DND-41 (cell line): ENCODE measurements around the gene APOBEC4.

Source experiments
- ATAC-seq: fragments of 200-7000 bp; cut with Tn5 transposase; 3 replicates; pipeline ENCODE4 v1.9.1; 2021; ENCODE audit warnings: low read depth; ENCODE audit not compliant: insufficient read depth
- DNase-seq: peaks from one replicate; pipeline ENCODE4 v3.0.0-alpha.2; 2020
- H2AFZ ChIP-seq: 2 replicates; pipeline ENCODE4 v1.6.0; 2012; ENCODE audit warnings: low read depth, low read length
- H3K27ac ChIP-seq: 2 replicates; pipeline ENCODE4 v1.5.1; 2012; ENCODE audit warnings: low read length, inconsistent platforms
- H3K27me3 ChIP-seq: fragments of 200-600 bp; sonication (generic); 2 replicates; pipeline ENCODE4 v1.6.0; 2012; ENCODE audit warnings: low read length, mild to moderate bottlenecking, inconsistent platforms; ENCODE audit not compliant: insufficient read depth, poor library complexity
- H3K36me3 ChIP-seq: 2 replicates; pipeline ENCODE4 v1.5.1; 2012; ENCODE audit warnings: low read length, inconsistent platforms; ENCODE audit not compliant: insufficient read depth
- H3K4me1 ChIP-seq: 2 replicates; pipeline ENCODE4 v1.5.1; 2012; ENCODE audit warnings: mild to moderate bottlenecking, low read length; ENCODE audit not compliant: insufficient read depth
- H3K4me2 ChIP-seq: 2 replicates; pipeline ENCODE4 v1.6.0; 2012; ENCODE audit warnings: mild to moderate bottlenecking, moderate library complexity, low read length, inconsistent platforms; ENCODE audit not compliant: insufficient read depth
- H3K4me3 ChIP-seq, 2 experiments: fragments of 200-600 bp in 1 of 2; shearing (Covaris generic) in 1 of 2; 2 replicates each; pipeline ENCODE4 v1.5.1; 2012 to 2016; ENCODE audit warnings: inconsistent platforms in 2 of 2, low read length in 2 of 2, mild to moderate bottlenecking in 2 of 2, low read depth in 1 of 2, moderate library complexity in 1 of 2
- H3K79me2 ChIP-seq: 2 replicates; pipeline ENCODE4 v1.6.0; 2012; ENCODE audit warnings: low read length, inconsistent platforms; ENCODE audit not compliant: insufficient read depth
- H3K9ac ChIP-seq: 2 replicates; pipeline ENCODE4 v1.6.0; 2012; ENCODE audit warnings: low read depth, mild to moderate bottlenecking, inconsistent platforms, low read length, moderate library complexity
- H3K9me3 ChIP-seq: 2 replicates; pipeline ENCODE4 v1.5.1; 2012; ENCODE audit warnings: low read length, moderate library complexity, mild to moderate bottlenecking, inconsistent platforms; ENCODE audit not compliant: insufficient read depth, severe bottlenecking
- H4K20me1 ChIP-seq: 2 replicates; pipeline ENCODE4 v1.6.0; 2012; ENCODE audit warnings: low read length; ENCODE audit not compliant: insufficient read depth
- EZH2 ChIP-seq: IDR thresholded peaks from 3 replicates; pipeline ENCODE4 v1.6.1; 2012; ENCODE audit warnings: borderline replicate concordance, low read depth, mild to moderate bottlenecking, moderate library complexity, low read length, inconsistent platforms; ENCODE audit not compliant: severe bottlenecking
- TF ChIP-seq, protein P1 (sequence below): IDR thresholded peaks from 2 replicates; pipeline ENCODE4 v1.5.1; 2012; ENCODE audit warnings: borderline replicate concordance, low read length, moderate library complexity, mild to moderate bottlenecking; ENCODE audit not compliant: poor library complexity, severe bottlenecking; ENCODE audit errors: extremely low read depth

Gene APOBEC4

DNA sequence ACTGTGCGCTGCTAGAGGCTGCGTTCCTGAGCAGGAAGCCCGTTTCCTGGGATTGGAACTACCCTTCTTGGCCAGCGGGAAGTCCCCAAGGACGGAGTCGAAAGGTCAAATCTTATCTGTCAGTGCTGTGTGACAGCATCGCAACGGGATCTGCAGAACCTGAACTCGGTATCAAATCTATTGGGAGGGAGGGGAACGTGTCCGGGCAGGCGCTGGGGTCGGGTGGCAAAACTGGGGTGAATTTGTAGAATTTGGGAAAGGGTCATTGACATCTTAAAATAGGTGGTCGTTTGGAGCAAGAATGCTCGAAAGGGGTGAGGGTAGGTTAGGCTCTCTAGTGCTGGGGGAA lies 16.8 kb downstream of the APOBEC4 start:
- Histone ChIP-seq H3K27me3 (peaks cover 3% of the 10 kb centered on the region), H3K79me2 (peaks cover 42% of the 10 kb centered on the region), H3K9me3 (no peaks in the 10 kb centered on the region), H3K36me3 (peaks cover 17% of the 10 kb centered on the region), H3K27ac (peak overlapping the region; percentile 75; the same call in 1 of the 2 replicates), H3K4me2 (peak overlapping the region; percentile 96), H4K20me1 (peaks cover 20% of the 10 kb centered on the region; the same call in 1 of the 2 replicates), H2AFZ (peak overlapping the region; percentile 92), H3K4me3 (peak overlapping the region; percentile 96 to 99; a peak in 3 of 4 replicates), H3K4me1 (peaks cover 40% of the 10 kb centered on the region), H3K9ac (peak overlapping the region; percentile 95)
- TF ChIP-seq EZH2, result peak; percentile 54
- TF ChIP-seq, protein P1, sequence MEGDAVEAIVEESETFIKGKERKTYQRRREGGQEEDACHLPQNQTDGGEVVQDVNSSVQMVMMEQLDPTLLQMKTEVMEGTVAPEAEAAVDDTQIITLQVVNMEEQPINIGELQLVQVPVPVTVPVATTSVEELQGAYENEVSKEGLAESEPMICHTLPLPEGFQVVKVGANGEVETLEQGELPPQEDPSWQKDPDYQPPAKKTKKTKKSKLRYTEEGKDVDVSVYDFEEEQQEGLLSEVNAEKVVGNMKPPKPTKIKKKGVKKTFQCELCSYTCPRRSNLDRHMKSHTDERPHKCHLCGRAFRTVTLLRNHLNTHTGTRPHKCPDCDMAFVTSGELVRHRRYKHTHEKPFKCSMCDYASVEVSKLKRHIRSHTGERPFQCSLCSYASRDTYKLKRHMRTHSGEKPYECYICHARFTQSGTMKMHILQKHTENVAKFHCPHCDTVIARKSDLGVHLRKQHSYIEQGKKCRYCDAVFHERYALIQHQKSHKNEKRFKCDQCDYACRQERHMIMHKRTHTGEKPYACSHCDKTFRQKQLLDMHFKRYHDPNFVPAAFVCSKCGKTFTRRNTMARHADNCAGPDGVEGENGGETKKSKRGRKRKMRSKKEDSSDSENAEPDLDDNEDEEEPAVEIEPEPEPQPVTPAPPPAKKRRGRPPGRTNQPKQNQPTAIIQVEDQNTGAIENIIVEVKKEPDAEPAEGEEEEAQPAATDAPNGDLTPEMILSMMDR, result no peak
- no peak for ATAC-seq
- no peak for DNase-seq

DNA sequence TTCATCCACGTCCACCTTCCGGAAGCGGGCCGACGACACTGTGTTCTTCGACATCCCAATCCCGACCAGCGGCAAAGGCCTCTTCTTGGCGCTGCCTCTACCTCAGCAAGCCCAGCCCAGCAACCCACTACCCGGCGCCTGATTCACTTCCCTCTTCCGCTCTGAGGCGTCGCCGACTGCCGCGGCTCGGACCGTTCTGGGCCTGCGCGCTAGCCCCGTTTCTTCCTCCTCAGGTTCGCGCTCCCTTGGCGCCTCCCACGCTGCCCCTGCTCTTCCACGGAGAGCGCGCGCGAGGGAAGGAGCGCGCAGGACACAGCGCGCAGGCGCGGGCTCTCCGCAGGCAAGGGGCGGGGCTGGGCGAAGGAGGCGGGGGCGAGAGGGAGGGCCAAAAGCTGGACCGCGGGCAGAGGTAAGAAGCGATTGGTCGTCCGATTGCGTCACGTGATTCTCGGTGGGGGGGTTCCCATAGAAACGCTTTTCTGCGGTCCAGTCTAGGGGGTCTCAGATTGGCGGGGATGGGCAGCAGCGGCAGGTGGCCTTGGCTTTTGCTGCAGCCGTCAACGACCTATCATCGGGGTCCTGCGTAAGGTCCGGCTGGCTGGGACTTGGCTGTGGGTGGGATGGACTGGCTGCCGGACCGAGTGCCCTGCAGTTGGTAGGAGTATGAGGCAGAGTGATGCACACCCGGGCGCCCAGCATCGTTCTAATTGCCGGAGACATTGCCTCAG lies 17.3 kb downstream of the APOBEC4 start, which contains the start of gene ARPC5:
ARPC5 (minus strand) TSS at position 178 of the 728 bp plus-strand sequence; CDS start at position 54, 124 bp downstream.
- TF ChIP-seq, protein P1, result no peak
- no peak for TF ChIP-seq EZH2
- H2AFZ ChIP-seq, result peak within 1 kb of the TSS; percentile 92
- DNase-seq (peak; percentile 95), ATAC-seq (peak; percentile 89)
- peaks cover 42% of the 10 kb centered on the region for H3K4me1 ChIP-seq
- H4K20me1 ChIP-seq, result peaks cover 22% of the 10 kb centered on the region
- peak within 1 kb of the TSS; percentile 96 to 99 for H3K4me3 ChIP-seq
- H3K4me2 ChIP-seq, result peak within 1 kb of the TSS; percentile 96
- peaks cover 48% of the 10 kb centered on the region for H3K79me2 ChIP-seq
- peak within 1 kb of the TSS; percentile 95 for H3K9ac ChIP-seq
- H3K9me3 ChIP-seq, result no peaks in the 10 kb centered on the region
- H3K27me3 ChIP-seq, result peaks cover 3% of the 10 kb centered on the region
- peak within 1 kb of the TSS; percentile 75 for H3K27ac ChIP-seq
- H3K36me3 ChIP-seq, result peaks cover 21% of the 10 kb centered on the region

DNA sequence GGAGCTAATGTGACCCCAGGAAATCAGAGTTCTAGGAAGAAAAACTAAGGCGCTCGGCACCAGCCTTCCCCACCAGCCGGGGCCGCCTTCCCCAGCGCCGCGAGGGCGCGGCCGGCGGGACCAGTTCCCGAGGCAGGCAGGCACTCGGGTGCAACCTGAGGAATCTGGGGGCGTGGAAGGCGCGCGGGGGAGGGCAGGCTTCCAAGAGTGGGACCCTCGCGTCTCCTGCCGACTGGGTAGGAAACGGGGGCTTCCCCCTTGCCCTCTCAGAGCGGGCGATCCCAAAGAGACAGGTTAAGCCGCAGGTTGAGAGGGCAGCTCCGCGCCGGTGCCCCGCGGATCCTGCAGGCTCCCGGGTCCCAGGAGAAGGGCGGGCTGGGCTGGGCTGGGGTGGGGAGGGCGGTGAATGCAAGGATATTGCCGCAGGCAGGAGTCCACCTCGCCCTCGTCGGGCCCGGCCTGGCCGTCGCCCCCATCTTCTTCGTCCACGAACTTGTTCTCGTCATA lies 18.0 kb downstream of the APOBEC4 start:
- peak overlapping the region; percentile 95 for H3K9ac ChIP-seq
- peaks cover 27% of the 10 kb centered on the region for H3K36me3 ChIP-seq
- peaks cover 26% of the 10 kb centered on the region for H4K20me1 ChIP-seq
- peak; percentile 34 for DNase-seq
- H3K4me1 ChIP-seq, result peaks cover 49% of the 10 kb centered on the region
- peak overlapping the region; percentile 92 for H2AFZ ChIP-seq
- peak; percentile 17 for ATAC-seq
- peak overlapping the region; percentile 96 for H3K4me2 ChIP-seq
- H3K4me3 ChIP-seq, result peak overlapping the region; percentile 96 to 99
- H3K27ac ChIP-seq, result peak overlapping the region; percentile 75
- no peaks in the 10 kb centered on the region for H3K9me3 ChIP-seq
- peaks cover 54% of the 10 kb centered on the region for H3K79me2 ChIP-seq
- H3K27me3 ChIP-seq, result peaks cover 3% of the 10 kb centered on the region
- TF ChIP-seq, protein P1, result peak; percentile 7
- TF ChIP-seq EZH2, result no peak
